MCF 10A (cell line): ENCODE results near the gene CGB3. TPM values are rescaled to one million over a fixed set of nuclear protein-coding genes. Genes with fewer than 3 reads are reported as not detected.
"Not testable (repeated sequence)": the region's sequence is repeated elsewhere in the genome, so short reads cannot be mapped to it uniquely, and the experiment has no call there.

Experiments used
- Bru-seq: library from RNA; stranded (reverse); fragments of 400-500 nt; gene quantifications from one replicate; lab custom pipeline; 2021; lab: Mats Ljungman, UMichigan
- BruChase-seq, 2 experiments: library from RNA; stranded (reverse); fragments of 400-500 nt; gene quantifications; one replicate each; lab custom pipeline; 2021; lab: Mats Ljungman, UMichigan
- BruUV-seq: library from RNA; stranded (reverse); fragments of 400-500 nt; replicated peaks from 2 replicates; lab custom pipeline; 2021; lab: Mats Ljungman, UMichigan
- CTCF ChIA-PET: fragments of 300-600 bp; sonication (Branson Sonifier 250); formaldehyde crosslinking; extraction: SDS; loops from one replicate; lab custom pipeline; 2021; ENCODE audit warnings: antibody characterized with exemption, inconsistent platforms; lab: Yijun Ruan, JAX
- POLR2A ChIA-PET: fragments of 300-600, 350-650 bp; sonication (Branson Sonifier 250); formaldehyde crosslinking; extraction: SDS; loops from one replicate; lab custom pipeline; 2020; ENCODE audit warnings: antibody characterized with exemption, inconsistent platforms; lab: Yijun Ruan, JAX
- DNase-seq: peaks from one replicate; pipeline ENCODE4 v3.0.0-alpha.2; 2018; ENCODE audit not compliant: unreplicated experiment
- H3K27ac Mint-ChIP-seq: one replicate; pipeline ENCODE4 v1.8.0; 2022; ENCODE audit warnings: mild to moderate bottlenecking, low read depth, mixed read lengths; ENCODE audit not compliant: unreplicated experiment
- H3K27me3 Mint-ChIP-seq: one replicate; pipeline ENCODE4 v1.8.0; 2022; ENCODE audit warnings: mixed read lengths; ENCODE audit not compliant: insufficient read depth, unreplicated experiment
- H3K36me3 Mint-ChIP-seq: one replicate; pipeline ENCODE4 v1.8.0; 2022; ENCODE audit warnings: mild to moderate bottlenecking, moderate library complexity, mixed read lengths; ENCODE audit not compliant: insufficient read depth, unreplicated experiment
- H3K4me1 Mint-ChIP-seq: one replicate; pipeline ENCODE4 v1.8.0; 2022; ENCODE audit warnings: mixed read lengths; ENCODE audit not compliant: insufficient read depth, unreplicated experiment
- H3K4me3 Mint-ChIP-seq: one replicate; pipeline ENCODE4 v1.8.0; 2022; ENCODE audit warnings: mild to moderate bottlenecking, moderate library complexity, mixed read lengths; ENCODE audit not compliant: unreplicated experiment
- H3K9me3 Mint-ChIP-seq: one replicate; pipeline ENCODE4 v1.8.0; 2022; ENCODE audit warnings: mixed read lengths; ENCODE audit not compliant: unreplicated experiment
- intact Hi-C: fragments of 100-400 bp; cut with micrococcal nuclease; formaldehyde crosslinking; loops from 2 replicates; pipeline ENCODE4 v1.14.1; 2022
- long read RNA-seq: library from polyadenylated mRNA; stranded (forward); transcript quantifications from one replicate; pipeline ENCODE4 v2.0.0, GENCODE V29; 2022
- total RNA-seq: library from RNA; stranded (reverse); gene quantifications from 2 replicates; pipeline ENCODE4 v1.2.3, GENCODE V29; 2022
- TF ChIP-seq, protein P1 (sequence below): fragments of 200-600 bp; IDR thresholded peaks from one replicate; pipeline ENCODE4 v1.8.0; 2022; ENCODE audit warnings: antibody characterized with exemption, mild to moderate bottlenecking; ENCODE audit not compliant: unreplicated experiment

Gene CGB3
- total RNA-seq (not detected in 2 replicates), Bru-seq, nascent RNA (not detected), BruChase-seq, experiment 1, labeled RNA remaining after a 6-hour chase (not detected), BruChase-seq, experiment 2, labeled RNA remaining after a 2-hour chase (not detected)
- long read RNA-seq: 0 reads

DNA sequence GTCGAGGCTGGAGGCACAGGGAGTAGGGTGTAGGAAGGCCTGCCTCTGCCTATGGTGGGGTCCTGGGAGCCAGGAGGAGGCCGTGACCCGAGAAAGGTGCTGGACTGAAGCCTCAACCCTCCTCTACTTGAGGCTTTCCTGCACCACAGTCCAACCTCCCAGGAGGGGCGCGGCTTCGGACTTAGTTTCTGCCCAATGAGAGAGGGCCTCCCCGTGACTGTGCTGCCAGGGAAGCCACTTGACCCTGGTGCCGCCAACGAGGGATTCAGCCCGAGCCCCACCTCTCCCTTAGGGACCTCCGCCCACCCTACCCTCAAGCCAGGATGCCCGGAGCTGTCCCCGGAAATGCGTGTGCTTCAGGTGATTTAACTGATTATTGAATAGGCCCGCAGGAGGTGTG, at the start of gene CGB3:
TSS of gene CGB3 (minus strand) at position 101 of the 400 bp plus-strand sequence. CDS start 362 bp downstream, outside the sequence.
- POLR2A ChIA-PET, H3K4me3 Mint-ChIP-seq, CTCF ChIA-PET, H3K27ac Mint-ChIP-seq, BruUV-seq, H3K36me3 Mint-ChIP-seq, H3K27me3 Mint-ChIP-seq, intact Hi-C loops, DNase-seq, H3K9me3 Mint-ChIP-seq: not testable (repeated sequence)
- H3K4me1 Mint-ChIP-seq: peaks cover 18% of the 10 kb centered on the region

DNA sequence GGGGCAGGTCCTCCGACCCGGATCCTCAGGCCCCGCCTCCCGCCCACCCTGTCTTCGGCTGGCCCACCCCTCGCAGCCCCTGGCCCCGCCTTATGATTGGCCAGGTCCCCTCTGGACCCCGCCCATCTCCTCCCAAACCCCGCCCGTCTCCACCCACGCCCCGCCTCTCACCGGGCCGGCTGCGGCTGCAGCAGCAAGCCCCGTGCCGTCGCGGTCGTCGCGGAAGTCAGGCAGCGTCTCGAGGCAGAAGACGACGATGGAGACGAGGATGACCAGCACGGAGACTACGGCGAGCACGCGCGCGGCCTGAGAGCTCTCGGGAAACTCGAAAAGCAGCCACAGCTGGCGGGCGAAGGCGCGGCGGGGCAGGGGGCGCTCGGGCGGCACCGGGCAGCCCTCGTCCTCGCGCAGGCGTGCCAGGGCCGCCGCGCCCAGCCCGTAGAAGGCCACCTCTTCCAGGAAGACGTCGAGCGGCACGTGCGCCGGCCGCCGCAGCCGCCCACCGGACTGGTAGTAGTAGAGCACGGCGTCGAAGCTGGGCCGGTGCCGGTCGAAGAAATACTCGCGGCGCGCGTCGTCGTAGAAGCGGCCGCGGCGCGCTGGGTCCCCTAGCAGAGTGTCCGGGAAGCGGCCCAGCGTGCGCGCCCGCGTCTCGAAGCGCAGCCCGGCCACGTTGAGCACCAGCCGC, 47.9 kb upstream of the CGB3 start:
- peaks cover 24% of the 10 kb centered on the region for H3K27me3 Mint-ChIP-seq
- intact Hi-C loops: no loop called here
- no peak overlapping the region for H3K27ac Mint-ChIP-seq
- ChIA-PET CTCF (no interaction called here), POLR2A (interaction anchor here (1.4 kb wide), 1 partner anchor 10 kb away, joined by 3 read pairs; no protein-coding TSS in a partner anchor)
- H3K4me3 Mint-ChIP-seq: no peak overlapping the region
- peaks cover 20% of the 10 kb centered on the region for H3K4me1 Mint-ChIP-seq
- H3K36me3 Mint-ChIP-seq: peaks cover 6% of the 10 kb centered on the region
- no TSS peak for BruUV-seq
- no peak for DNase-seq
- TF ChIP-seq, protein P1, sequence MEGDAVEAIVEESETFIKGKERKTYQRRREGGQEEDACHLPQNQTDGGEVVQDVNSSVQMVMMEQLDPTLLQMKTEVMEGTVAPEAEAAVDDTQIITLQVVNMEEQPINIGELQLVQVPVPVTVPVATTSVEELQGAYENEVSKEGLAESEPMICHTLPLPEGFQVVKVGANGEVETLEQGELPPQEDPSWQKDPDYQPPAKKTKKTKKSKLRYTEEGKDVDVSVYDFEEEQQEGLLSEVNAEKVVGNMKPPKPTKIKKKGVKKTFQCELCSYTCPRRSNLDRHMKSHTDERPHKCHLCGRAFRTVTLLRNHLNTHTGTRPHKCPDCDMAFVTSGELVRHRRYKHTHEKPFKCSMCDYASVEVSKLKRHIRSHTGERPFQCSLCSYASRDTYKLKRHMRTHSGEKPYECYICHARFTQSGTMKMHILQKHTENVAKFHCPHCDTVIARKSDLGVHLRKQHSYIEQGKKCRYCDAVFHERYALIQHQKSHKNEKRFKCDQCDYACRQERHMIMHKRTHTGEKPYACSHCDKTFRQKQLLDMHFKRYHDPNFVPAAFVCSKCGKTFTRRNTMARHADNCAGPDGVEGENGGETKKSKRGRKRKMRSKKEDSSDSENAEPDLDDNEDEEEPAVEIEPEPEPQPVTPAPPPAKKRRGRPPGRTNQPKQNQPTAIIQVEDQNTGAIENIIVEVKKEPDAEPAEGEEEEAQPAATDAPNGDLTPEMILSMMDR: no peak
- no peaks in the 10 kb centered on the region for H3K9me3 Mint-ChIP-seq

DNA sequence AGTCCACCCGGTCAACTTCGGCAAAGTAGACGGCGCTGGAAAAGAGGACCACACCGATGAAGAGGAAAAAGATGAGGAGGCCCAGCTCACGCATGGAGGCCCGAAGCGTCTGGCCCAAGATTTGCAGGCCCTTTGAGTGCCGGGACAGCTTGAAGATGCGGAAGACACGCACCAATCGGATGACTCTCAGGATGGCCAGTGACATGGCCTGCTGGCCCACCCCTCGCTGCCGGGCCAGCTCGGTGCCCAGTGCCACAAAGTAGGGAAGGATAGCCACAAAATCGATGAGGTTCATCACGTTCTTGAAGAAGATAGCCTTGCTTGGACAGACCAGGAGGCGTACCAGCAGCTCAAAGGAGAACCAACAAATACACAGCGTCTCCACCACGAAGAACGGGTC, 46.3 kb upstream of the CGB3 start:
- H3K4me3 Mint-ChIP-seq: no peak overlapping the region
- no peak overlapping the region for H3K27ac Mint-ChIP-seq
- TF ChIP-seq, protein P1: no peak
- DNase-seq: no peak
- peaks cover 11% of the 10 kb centered on the region for H3K36me3 Mint-ChIP-seq
- peaks cover 40% of the 10 kb centered on the region for H3K27me3 Mint-ChIP-seq
- POLR2A ChIA-PET: interaction anchor here (1.4 to 2.4 kb wide), 2 partner anchors 12 to 77 kb away, joined by 3 to 6 read pairs; partner anchors contain the start of genes GYS1 and RUVBL2
- intact Hi-C loops: no loop called here
- no TSS peak for BruUV-seq
- CTCF ChIA-PET: interaction anchor here (1.1 to 2.1 kb wide), 2 partner anchors 12 to 28 kb away, joined by 3 to 7 read pairs; no protein-coding TSS in a partner anchor
- peaks cover 23% of the 10 kb centered on the region for H3K4me1 Mint-ChIP-seq
- H3K9me3 Mint-ChIP-seq: no peaks in the 10 kb centered on the region

DNA sequence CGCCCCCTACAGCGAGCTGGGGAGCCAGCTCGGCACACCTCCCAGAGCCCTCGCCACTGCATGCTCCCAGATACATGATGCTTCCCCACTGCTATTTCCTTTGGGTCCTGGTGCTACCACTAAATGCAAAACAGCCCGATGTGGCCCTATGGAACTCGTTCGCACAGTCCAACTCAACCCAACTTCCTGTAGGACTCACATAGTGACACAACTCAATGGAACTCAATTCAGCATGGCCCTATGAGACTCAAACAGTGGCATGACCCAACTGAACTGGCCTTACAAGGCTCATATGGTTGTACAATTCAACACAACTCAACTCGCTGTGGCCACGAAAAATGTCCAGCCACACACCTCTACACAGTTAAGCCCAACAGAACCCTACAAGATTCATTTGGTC, 44.9 kb upstream of the CGB3 start:
- TF ChIP-seq, protein P1: no peak
- intact Hi-C loops: no loop called here
- no TSS peak for BruUV-seq
- no peak for DNase-seq
- ChIA-PET CTCF (interaction anchor here (0.6 to 2.1 kb wide), 5 partner anchors 29 to 157 kb away, joined by 3 to 7 read pairs (median 3); no protein-coding TSS in a partner anchor), POLR2A (interaction anchor here (1.0 to 2.4 kb wide), 2 partner anchors 13 to 75 kb away, joined by 3 to 6 read pairs; partner anchors contain the start of genes GYS1 and RUVBL2)
- Mint-ChIP-seq H3K4me1 (peaks cover 17% of the 10 kb centered on the region), H3K9me3 (no peaks in the 10 kb centered on the region), H3K27me3 (peaks cover 42% of the 10 kb centered on the region), H3K27ac (no peak overlapping the region), H3K4me3 (no peak overlapping the region), H3K36me3 (peaks cover 13% of the 10 kb centered on the region)
